Kasumi-1 (cell line): ENCODE data around the gene IL5RA.

Experiments
- DNase-seq, 2 experiments: peaks; one replicate each; lab custom pipeline; 2025; lab: John Stamatoyannopoulos, UW

Gene IL5RA

GRCh38 chr3:3110299-3110630, at the start of gene IL5RA:
Gene IL5RA, minus strand, starts transcription at chr3:3110374. Its CDS starts 5,390 bp downstream, at chr3:3104984.
- DNase-seq: no peak

GRCh38 chr3:3157484-3157883, 47.3 kb upstream of the IL5RA start:
- DNase-seq: no peak

GRCh38 chr3:3154879-3155610, 44.9 kb upstream of the IL5RA start:
- DNase-seq: no peak

GRCh38 chr3:3151513-3151912, 41.3 kb upstream of the IL5RA start:
- DNase-seq: no peak

- DNase-seq: no peak
Observed at GRCh38 chr3:3149560-3149959, 39.4 kb upstream of the IL5RA start.

- DNase-seq: no peak
Observed at GRCh38 chr3:3145831-3146230, 35.7 kb upstream of the IL5RA start.

- no peak for DNase-seq
Observed at GRCh38 chr3:3141939-3142338, 31.8 kb upstream of the IL5RA start.

- no peak for DNase-seq
Observed at GRCh38 chr3:3137526-3137925, 27.4 kb upstream of the IL5RA start.

GRCh38 chr3:3134750-3135448, 24.7 kb upstream of the IL5RA start:
- no peak for DNase-seq

- no peak for DNase-seq
Observed at GRCh38 chr3:3133500-3133899, 23.3 kb upstream of the IL5RA start.

GRCh38 chr3:3129579-3129978, 19.4 kb upstream of the IL5RA start:
- no peak for DNase-seq

GRCh38 chr3:3127432-3128010, 17.3 kb upstream of the IL5RA start:
- peak in 1 of 2 experiments; percentile 30 for DNase-seq

GRCh38 chr3:3126477-3127431, 16.6 kb upstream of the IL5RA start, which contains the start of gene TRNT1:
Gene TRNT1, plus strand, starts transcription at chr3:3126940. Its CDS starts 2,101 bp downstream, at chr3:3129041.
- peak; percentile 81 to 84 for DNase-seq

- DNase-seq: no peak
Observed at GRCh38 chr3:3125977-3126376, 15.8 kb upstream of the IL5RA start.

GRCh38 chr3:3119393-3119851, 9.2 kb upstream of the IL5RA start:
- no peak for DNase-seq

- DNase-seq: no peak
Observed at GRCh38 chr3:3117651-3118050, 7.5 kb upstream of the IL5RA start.

GRCh38 chr3:3113042-3113709, 3.0 kb upstream of the IL5RA start:
- DNase-seq: no peak

- no peak for DNase-seq
Observed at GRCh38 chr3:3110749-3111361, 681 bp upstream of the IL5RA start.

GRCh38 chr3:3109407-3110298, 521 bp downstream of the IL5RA start:
- DNase-seq: no peak

GRCh38 chr3:3107858-3108257, 2.3 kb downstream of the IL5RA start:
- no peak for DNase-seq
